ENCODE data around the gene CDC42EP4. TPM values are rescaled to one million over a fixed set of nuclear protein-coding genes. Genes with fewer than 3 reads are reported as not detected.

Gene CDC42EP4
- total RNA-seq, 1 experiment from 2014 or later, result 83.1 TPM

GRCh38 chr17:73280191-73280590, 31.6 kb downstream of the CDC42EP4 start:
- no peaks in the 10 kb centered on the region for H3K4me1 ChIP-seq (ENCODE audit: insufficient read depth, low read length)
- ATAC-seq, result no peak
- no peaks in the 10 kb centered on the region for H3F3A ChIP-seq (ENCODE audit: low read length, unreplicated experiment)
- POLR2A ChIA-PET (ENCODE audit: unreplicated experiment), result no interaction called here
- H3K9me2 ChIP-seq (replicated peaks; ENCODE audit: low read length), result no peaks in the 10 kb centered on the region
- H3K9ac ChIP-seq (ENCODE audit: low read length), result no peak overlapping the region
- H4K20me1 ChIP-seq (ENCODE audit: low read length), result peaks cover 2% of the 10 kb centered on the region; the same call in 1 of the 2 replicates
- no peaks in the 10 kb centered on the region for H3K27me3 ChIP-seq (ENCODE audit: low read length)
- no peaks in the 10 kb centered on the region for H3K9me3 ChIP-seq (ENCODE audit: low read length)
- no peak overlapping the region for H3K4me2 ChIP-seq (ENCODE audit: low read length)
- no peak overlapping the region for H2AFZ ChIP-seq (ENCODE audit: low read length)
- no peak overlapping the region for H3K27ac ChIP-seq (ENCODE audit: low read length)
- BruUV-seq (replicated peaks), result no TSS peak
- CTCF ChIA-PET, result no interaction called here
- intact Hi-C loops (cut with micrococcal nuclease), result no loop called here
- peaks cover 7% of the 10 kb centered on the region; the same call in 1 of the 2 replicates for H3K79me2 ChIP-seq (ENCODE audit: low read length)
- no peak overlapping the region for H3K4me3 ChIP-seq (ENCODE audit: low read length)
- TF ChIP-seq EZH2phosphoT487 (IDR thresholded peaks at IDR 0.05; ENCODE audit: borderline replicate concordance, low read length) (no peak), EZH2 (IDR thresholded peaks at IDR 0.05; ENCODE audit: low read length, unreplicated experiment) (no peak)
- TF ChIP-seq, protein P1, sequence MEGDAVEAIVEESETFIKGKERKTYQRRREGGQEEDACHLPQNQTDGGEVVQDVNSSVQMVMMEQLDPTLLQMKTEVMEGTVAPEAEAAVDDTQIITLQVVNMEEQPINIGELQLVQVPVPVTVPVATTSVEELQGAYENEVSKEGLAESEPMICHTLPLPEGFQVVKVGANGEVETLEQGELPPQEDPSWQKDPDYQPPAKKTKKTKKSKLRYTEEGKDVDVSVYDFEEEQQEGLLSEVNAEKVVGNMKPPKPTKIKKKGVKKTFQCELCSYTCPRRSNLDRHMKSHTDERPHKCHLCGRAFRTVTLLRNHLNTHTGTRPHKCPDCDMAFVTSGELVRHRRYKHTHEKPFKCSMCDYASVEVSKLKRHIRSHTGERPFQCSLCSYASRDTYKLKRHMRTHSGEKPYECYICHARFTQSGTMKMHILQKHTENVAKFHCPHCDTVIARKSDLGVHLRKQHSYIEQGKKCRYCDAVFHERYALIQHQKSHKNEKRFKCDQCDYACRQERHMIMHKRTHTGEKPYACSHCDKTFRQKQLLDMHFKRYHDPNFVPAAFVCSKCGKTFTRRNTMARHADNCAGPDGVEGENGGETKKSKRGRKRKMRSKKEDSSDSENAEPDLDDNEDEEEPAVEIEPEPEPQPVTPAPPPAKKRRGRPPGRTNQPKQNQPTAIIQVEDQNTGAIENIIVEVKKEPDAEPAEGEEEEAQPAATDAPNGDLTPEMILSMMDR (conservative IDR thresholded peaks at IDR 0.05; ENCODE audit: low read depth, low read length), result no peak
- H3K36me3 ChIP-seq (ENCODE audit: low read depth, low read length), result peaks cover 14% of the 10 kb centered on the region; the same call in 1 of the 2 replicates
- DNase-seq, result no peak

DNA sequence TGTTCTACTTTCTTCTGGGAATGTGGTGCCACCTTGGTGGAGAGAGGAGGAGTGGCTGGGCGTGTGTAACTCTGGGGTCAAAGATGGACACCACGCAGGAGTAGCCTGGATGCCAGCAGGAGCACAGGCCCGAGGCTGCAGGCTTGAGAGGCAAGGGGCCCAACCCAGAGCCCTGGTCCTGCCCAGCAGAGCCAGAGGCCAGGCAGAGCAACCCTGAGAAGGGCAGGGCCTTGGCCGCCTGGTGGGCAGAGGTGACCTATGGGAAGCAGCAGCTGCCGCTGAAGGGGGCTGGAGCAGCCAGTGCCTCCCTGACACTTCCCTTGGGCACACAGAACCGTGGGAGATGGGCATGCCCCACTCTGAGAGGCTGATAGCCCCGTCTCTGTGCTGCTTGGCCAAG, 32.1 kb downstream of the CDC42EP4 start:
- Histone ChIP-seq H3K9me2 (replicated peaks; ENCODE audit: low read length) (no peaks in the 10 kb centered on the region), H3K27me3 (ENCODE audit: low read length) (no peaks in the 10 kb centered on the region), H3K4me3 (ENCODE audit: low read length) (no peak overlapping the region), H3K79me2 (ENCODE audit: low read length) (peaks cover 2% of the 10 kb centered on the region; the same call in 1 of the 2 replicates), H3K27ac (ENCODE audit: low read length) (no peak overlapping the region), H3K36me3 (ENCODE audit: low read depth, low read length) (peaks cover 9% of the 10 kb centered on the region; the same call in 1 of the 2 replicates), H3F3A (ENCODE audit: low read length, unreplicated experiment) (no peaks in the 10 kb centered on the region), H3K4me2 (ENCODE audit: low read length) (no peak overlapping the region), H3K9ac (ENCODE audit: low read length) (no peak overlapping the region), H3K9me3 (ENCODE audit: low read length) (no peaks in the 10 kb centered on the region), H3K4me1 (ENCODE audit: insufficient read depth, low read length) (no peaks in the 10 kb centered on the region), H4K20me1 (ENCODE audit: low read length) (no peaks in the 10 kb centered on the region), H2AFZ (ENCODE audit: low read length) (no peak overlapping the region)
- ATAC-seq (peak; percentile 16), DNase-seq (no peak)
- TF ChIP-seq EZH2 (IDR thresholded peaks at IDR 0.05; ENCODE audit: low read length, unreplicated experiment), result no peak
- no peak for TF ChIP-seq EZH2phosphoT487 (IDR thresholded peaks at IDR 0.05; ENCODE audit: borderline replicate concordance, low read length)
- TF ChIP-seq, protein P1 (conservative IDR thresholded peaks at IDR 0.05; ENCODE audit: low read depth, low read length), result no peak
- BruUV-seq (replicated peaks), result no TSS peak
- ChIA-PET CTCF (interaction anchor here (0.6 kb wide), 1 partner anchor 687 kb away, joined by 3 read pairs; no protein-coding TSS in a partner anchor), POLR2A (ENCODE audit: unreplicated experiment) (no interaction called here)
- intact Hi-C loops (cut with micrococcal nuclease), result no loop called here

Data from PC-3 (cell line).